LNCaP clone FGC (cell line): ENCODE results near the gene LRTM2.
A peak's percentile ranks its signal among the peaks of the same experiment; 100 is the strongest.

Experiments
- DNase-seq: peaks from one replicate; pipeline ENCODE4 v3.0.0-alpha.2; 2011; ENCODE audit warnings: low read depth
- H3K4me3 ChIP-seq: 2 replicates; pipeline ENCODE4 v1.5.1; 2011; ENCODE audit warnings: mild to moderate bottlenecking, low read depth, low read length, control low read depth
- CTCF ChIP-seq: IDR thresholded peaks from 2 replicates; pipeline ENCODE4 v1.5.1; 2012; ENCODE audit warnings: mild to moderate bottlenecking; ENCODE audit not compliant: control insufficient read depth, insufficient read depth; ENCODE audit errors: extremely low read depth

The LRTM2 gene

GRCh38 chr12:1797991-1798640, 22.2 kb upstream of the LRTM2 start:
- no peak for TF ChIP-seq CTCF
- no peak for DNase-seq
- no peak overlapping the region for H3K4me3 ChIP-seq

GRCh38 chr12:1798641-1799020, 21.7 kb upstream of the LRTM2 start:
- no peak overlapping the region for H3K4me3 ChIP-seq
- no peak for TF ChIP-seq CTCF
- no peak for DNase-seq

- no peak for DNase-seq
- H3K4me3 ChIP-seq = no peak overlapping the region
- TF ChIP-seq CTCF = no peak
Measured at GRCh38 chr12:1799051-1799881, 21.1 kb upstream of the LRTM2 start.

GRCh38 chr12:1799882-1800400, 20.4 kb upstream of the LRTM2 start:
- no peak for TF ChIP-seq CTCF
- H3K4me3 ChIP-seq = no peak overlapping the region
- DNase-seq = no peak

- DNase-seq = no peak
- 0 out of 2 replicates have a peak, but pooled peaks have one; percentile 2 for TF ChIP-seq CTCF
- no peak overlapping the region for H3K4me3 ChIP-seq
Measured at GRCh38 chr12:1800401-1801302, 19.7 kb upstream of the LRTM2 start.

- DNase-seq = no peak
- no peak overlapping the region for H3K4me3 ChIP-seq
- no peak for TF ChIP-seq CTCF
Measured at GRCh38 chr12:1801303-1801975, 18.9 kb upstream of the LRTM2 start.
